Naive B cell (primary cell): ENCODE results near the gene MAP2K7. TPM values are rescaled to one million over a fixed set of nuclear protein-coding genes. Genes with fewer than 3 reads are reported as not detected.

Experiments used
- ATAC-seq, 2 donors: fragments of 150-1000 bp; cut with Tn5 transposase; 2 replicates each; pipeline ENCODE4 v1.10.0; 2021; ENCODE audit warnings: low read depth in 2 of 2, mild to moderate bottlenecking in 2 of 2, moderate library complexity in 2 of 2
- DNase-seq: peaks from one replicate; pipeline ENCODE4 v3.0.0; 2022
- H3K27ac Mint-ChIP-seq, 6 donors: one replicate each; pipeline ENCODE4 v1.8.0; 2020 to 2022; ENCODE audit warnings: mild to moderate bottlenecking in 6 of 6, mixed read lengths in 6 of 6, moderate library complexity in 5 of 6, inconsistent platforms in 2 of 6
- H3K27me3 Mint-ChIP-seq, 3 donors: one replicate each; pipeline ENCODE4 v1.8.0; 2021 to 2022; ENCODE audit warnings: mixed read lengths in 3 of 3, mild to moderate bottlenecking in 1 of 3
- H3K36me3 Mint-ChIP-seq, 2 donors: one replicate each; pipeline ENCODE4 v1.8.0; 2020 to 2022; ENCODE audit warnings: mixed read lengths in 2 of 2, inconsistent platforms in 1 of 2, mild to moderate bottlenecking in 1 of 2
- H3K4me1 Mint-ChIP-seq, 3 donors: one replicate each; pipeline ENCODE4 v1.8.0; 2020 to 2022; ENCODE audit warnings: mixed read lengths in 3 of 3, inconsistent platforms in 1 of 3, mild to moderate bottlenecking in 1 of 3, moderate library complexity in 1 of 3
- H3K4me3 Mint-ChIP-seq, 8 donors: one replicate each; pipeline ENCODE4 v1.8.0; 2020 to 2022; ENCODE audit warnings: mild to moderate bottlenecking in 8 of 8, mixed read lengths in 8 of 8, moderate library complexity in 8 of 8, inconsistent platforms in 2 of 8
- H3K9me3 Mint-ChIP-seq, 7 donors: one replicate each; pipeline ENCODE4 v1.8.0; 2020 to 2022; ENCODE audit warnings: mixed read lengths in 7 of 7, mild to moderate bottlenecking in 5 of 7, inconsistent platforms in 2 of 7, moderate library complexity in 1 of 7
- polyA plus RNA-seq, 6 donors: library from polyadenylated mRNA; unstranded; fragments of 300-500 nt; fragmentation: Illumina TruSeq; gene quantifications; one replicate each; pipeline ENCODE4 v1.2.3, GENCODE V29; 2021; ENCODE audit warnings: low read depth in 6 of 6

The MAP2K7 gene
- polyA plus RNA-seq, 6 donors from 2014 or later, result 0.50 to 5.1 (median 2.9) TPM

DNA sequence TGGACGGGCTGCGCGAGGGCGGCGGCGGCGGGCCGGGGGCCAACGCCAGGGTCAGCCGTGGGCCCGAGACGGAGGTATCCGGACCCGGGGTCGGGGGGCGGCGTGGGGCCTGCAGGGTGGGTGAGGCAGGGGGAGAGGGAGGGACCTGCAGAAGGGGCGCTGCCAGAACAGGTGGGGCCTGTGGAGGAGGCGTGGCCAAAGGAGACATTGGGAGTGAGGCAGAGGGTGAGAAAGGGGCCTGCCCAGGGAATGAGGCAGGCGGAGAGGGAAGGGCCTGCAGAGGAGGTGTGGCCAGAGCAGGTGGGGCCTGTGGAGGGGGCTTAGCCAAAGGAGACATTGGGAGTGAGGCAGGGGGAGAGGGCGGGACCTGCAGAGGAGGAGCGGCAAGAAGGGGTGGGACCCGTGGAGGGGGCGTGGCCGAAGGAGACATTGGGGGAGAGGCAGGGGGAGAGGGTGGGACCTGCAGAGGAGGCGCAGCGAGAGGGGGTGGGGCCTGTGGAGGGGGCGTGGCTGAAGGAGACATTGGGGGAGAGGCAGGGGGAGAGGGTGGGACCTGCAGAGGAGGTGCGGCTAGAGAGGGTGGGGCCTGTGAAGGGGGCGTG is 33.7 kb upstream of the MAP2K7 start:
- Mint-ChIP-seq H3K36me3 (peaks cover 0 to 13% of the 10 kb centered on the region in 2 donors), H3K4me3 (peak overlapping the region; percentile 42 to 87 (median 72)), H3K27me3 (peaks cover 18 to 66% (median 52%) of the 10 kb centered on the region in 3 donors), H3K4me1 (peaks cover 34 to 39% (median 36%) of the 10 kb centered on the region in 3 donors), H3K27ac (no peak overlapping the region), H3K9me3 (peaks cover 0 to 10% (median 6%) of the 10 kb centered on the region in 7 donors)
- DNase-seq (no peak), ATAC-seq (no peak)

DNA sequence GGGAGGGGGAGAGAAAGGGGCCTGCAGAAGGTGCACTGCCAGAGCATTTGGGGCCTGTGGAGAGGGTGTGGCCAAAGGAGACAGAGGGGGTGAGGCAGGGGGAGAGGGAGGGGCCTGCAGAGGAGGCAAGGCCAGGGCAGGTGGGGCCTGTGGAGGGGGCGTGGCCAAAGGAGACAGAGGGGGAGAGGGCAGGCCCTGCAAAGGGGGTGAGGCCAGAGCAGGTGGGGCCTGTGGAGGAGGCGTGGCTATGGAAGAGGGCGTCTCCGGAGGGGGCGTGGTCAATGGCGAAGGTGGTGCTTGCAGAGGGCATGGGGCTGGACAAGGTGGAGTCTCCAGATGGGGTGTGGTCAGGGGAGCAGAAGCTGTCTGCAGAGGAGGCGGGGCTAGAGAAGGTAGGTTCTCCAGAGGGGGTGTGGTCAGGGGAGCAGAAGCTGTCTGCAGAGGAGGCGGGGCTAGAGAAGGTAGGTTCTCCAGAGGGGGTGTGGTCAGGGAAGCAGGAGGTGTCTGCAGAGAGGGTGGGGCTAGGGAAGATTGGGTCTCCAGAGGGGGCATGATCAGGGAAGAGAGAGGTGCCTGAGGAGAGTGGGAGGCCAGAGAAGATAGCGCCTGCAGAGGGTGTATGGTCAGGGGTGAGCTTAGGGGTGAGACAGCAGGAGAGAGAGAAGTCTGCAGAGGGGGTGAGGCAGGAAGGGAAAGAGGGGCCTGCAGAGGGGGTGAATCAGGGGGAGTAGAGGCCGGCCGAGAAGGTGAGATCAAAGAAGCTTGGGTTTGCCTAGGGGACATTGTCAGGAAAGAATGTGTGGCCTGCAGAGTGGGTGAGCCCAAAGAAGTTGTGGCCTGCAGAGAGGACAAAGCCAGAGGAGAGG is 32.9 kb upstream of the MAP2K7 start:
- H3K36me3 Mint-ChIP-seq, result peaks cover 0 to 13% of the 10 kb centered on the region in 2 donors
- H3K9me3 Mint-ChIP-seq, result peaks cover 0 to 10% (median 6%) of the 10 kb centered on the region in 7 donors
- ATAC-seq (no peak), DNase-seq (peak; percentile 26)
- H3K27me3 Mint-ChIP-seq, result peaks cover 15 to 66% (median 44%) of the 10 kb centered on the region in 3 donors
- H3K27ac Mint-ChIP-seq, result peak overlapping the region in 2 of 6 donors; percentile 11 to 92
- H3K4me3 Mint-ChIP-seq, result peak overlapping the region; percentile 15 to 87 (median 72)
- H3K4me1 Mint-ChIP-seq, result peaks cover 30 to 38% (median 33%) of the 10 kb centered on the region in 3 donors

DNA sequence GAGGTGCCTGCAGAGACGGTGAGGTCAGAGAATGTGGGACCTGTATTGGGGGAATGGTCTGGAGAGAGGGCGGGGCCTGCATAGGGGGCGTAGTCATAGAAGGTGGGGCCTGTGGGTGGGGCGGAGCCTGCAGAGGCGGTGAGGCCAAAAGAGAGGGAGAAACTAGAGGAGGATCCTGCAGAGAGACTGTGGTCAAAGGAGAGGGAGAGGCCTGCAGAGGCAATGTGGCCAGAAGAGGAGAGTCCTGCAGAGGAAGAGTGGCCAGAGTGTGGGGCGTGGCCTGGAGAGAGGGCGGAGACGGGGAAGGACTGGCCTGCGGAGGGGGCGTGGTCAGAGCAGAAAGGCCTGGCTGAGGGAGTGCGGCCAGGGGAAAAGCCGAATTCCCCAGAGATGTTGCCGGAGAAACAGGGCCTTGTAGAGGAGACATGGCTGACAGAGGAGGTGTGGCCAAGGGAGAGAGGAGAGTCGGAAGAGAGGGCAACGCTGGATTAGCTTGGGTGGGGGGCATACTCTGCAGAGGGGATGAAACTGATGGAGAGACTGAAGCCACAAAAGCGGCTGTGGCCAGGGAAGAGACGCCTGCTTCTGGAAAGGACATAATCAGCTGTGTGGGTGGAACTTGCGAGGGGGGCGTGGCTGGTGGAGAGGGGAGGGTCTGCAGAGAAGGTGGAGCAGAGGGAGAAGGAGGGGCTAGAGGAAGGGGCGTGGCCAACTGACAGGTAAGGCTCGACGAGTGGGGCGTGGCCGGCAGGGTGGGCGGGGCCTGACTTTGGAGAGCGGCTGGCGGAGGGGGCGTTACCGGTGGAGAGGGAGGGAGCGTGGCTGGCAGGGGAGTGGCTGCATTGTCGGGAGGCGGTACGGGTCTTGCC is 32.0 kb upstream of the MAP2K7 start:
- Mint-ChIP-seq H3K4me3 (peak overlapping the region; percentile 37 to 87 (median 74)), H3K4me1 (peaks cover 30 to 38% (median 33%) of the 10 kb centered on the region in 3 donors), H3K9me3 (peaks cover 0 to 10% (median 6%) of the 10 kb centered on the region in 7 donors), H3K27me3 (peaks cover 21 to 68% (median 50%) of the 10 kb centered on the region in 3 donors), H3K36me3 (peaks cover 0 to 13% of the 10 kb centered on the region in 2 donors), H3K27ac (peak overlapping the region in 3 of 6 donors; percentile 1 to 92 (median 61))
- ATAC-seq (peak in 1 of 2 donors; percentile 0), DNase-seq (peak; percentile 68)

DNA sequence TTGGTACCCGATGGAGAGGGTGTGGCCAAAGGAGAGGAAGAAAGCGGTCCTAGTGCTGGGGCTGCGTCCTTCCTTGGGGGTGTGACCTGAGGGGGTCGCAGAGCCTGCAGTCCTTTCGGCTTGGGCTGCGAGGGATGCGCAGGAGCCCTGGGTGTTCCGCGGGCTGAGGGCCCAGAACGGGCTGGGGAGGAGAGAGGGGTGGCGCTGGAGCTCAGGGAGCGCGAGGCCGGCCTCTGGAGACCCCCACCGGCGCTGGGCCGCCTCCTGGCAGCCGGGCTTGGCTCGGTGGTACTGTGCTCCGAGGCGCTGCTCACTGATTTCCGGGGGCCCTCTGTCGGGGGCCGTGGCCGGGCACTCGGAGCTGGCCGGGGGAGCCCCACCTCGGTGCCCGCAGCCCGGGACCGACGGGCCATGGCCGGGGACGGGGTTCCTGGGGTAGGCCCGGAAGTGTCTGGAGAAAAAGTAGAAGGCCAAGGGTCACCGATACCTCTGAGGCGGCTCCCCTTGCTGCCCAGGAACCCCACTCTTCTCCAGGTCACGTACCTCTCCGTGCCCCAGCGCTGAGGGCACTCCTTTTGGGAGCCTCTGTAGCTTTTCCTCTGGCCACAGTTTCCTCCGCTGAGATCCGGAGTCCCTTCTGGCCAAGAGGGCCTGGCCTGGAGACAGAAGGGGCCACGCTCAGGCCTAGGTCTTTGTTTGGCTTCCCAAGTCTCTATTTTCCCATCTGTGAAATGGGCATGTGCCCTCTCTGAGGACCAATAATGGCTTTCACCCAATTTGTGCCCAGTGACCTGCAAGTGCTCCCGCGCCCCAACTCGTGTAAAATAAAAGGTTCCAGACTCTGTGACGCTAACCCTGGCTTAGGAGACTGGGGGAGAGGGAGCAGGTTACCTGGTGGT is 31.1 kb upstream of the MAP2K7 start:
- H3K4me1 Mint-ChIP-seq, result peaks cover 26 to 38% (median 33%) of the 10 kb centered on the region in 3 donors
- peak overlapping the region in 3 of 6 donors; percentile 42 to 71 (median 49) for H3K27ac Mint-ChIP-seq
- peaks cover 0 to 13% of the 10 kb centered on the region in 2 donors for H3K36me3 Mint-ChIP-seq
- H3K9me3 Mint-ChIP-seq, result peaks cover 0 to 10% (median 6%) of the 10 kb centered on the region in 7 donors
- peak overlapping the region in 7 of 8 donors; percentile 19 to 83 (median 49) for H3K4me3 Mint-ChIP-seq
- H3K27me3 Mint-ChIP-seq, result peaks cover 21 to 65% (median 49%) of the 10 kb centered on the region in 3 donors
- no peak for DNase-seq
- no peak for ATAC-seq

DNA sequence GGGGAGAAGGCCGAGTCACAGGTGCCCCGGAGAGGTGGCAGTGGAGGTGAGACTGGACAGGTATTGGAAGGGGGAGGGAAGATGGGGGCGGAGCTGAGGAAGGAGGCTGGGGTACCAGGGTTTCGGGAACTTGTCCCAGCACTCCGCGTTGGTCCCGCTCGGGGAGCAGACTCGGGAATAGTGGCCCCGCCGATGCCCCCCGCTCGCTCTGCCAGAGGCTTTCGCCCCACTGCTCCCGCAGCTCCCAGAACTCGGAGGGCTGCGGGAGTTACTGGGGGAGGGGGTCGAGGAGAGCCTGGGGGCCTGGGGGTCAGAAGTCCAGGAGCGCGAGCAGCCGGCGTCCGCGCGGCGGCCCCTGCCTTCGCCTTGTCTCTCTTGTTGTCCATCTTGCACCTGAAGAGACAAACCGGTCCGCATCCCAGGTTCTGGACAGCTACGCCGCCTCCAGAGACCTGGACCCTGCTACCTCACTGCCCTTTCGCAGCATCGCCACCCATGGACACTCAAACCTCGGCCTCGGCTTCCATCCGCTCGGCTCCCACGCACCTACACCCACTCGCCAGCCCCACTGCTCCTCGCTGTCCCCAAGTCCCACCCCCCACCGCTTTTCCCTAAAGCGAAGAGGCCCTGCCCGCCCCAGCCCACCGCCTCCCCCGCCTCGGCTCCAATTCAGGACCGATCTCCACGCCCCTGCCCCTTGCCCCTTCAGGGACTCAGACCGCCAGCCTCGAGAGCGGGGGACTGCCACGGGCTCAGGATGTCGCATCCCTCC is 30.2 kb upstream of the MAP2K7 start:
- ATAC-seq, result no peak
- no peak for DNase-seq
- Mint-ChIP-seq H3K27me3 (peaks cover 21 to 64% (median 51%) of the 10 kb centered on the region in 3 donors), H3K4me1 (peaks cover 25 to 38% (median 30%) of the 10 kb centered on the region in 3 donors), H3K4me3 (peak overlapping the region; percentile 43 to 91 (median 70)), H3K27ac (peak overlapping the region in 2 of 6 donors; percentile 49 to 71), H3K36me3 (peaks cover 0 to 13% of the 10 kb centered on the region in 2 donors), H3K9me3 (peaks cover 0 to 10% (median 6%) of the 10 kb centered on the region in 7 donors)

DNA sequence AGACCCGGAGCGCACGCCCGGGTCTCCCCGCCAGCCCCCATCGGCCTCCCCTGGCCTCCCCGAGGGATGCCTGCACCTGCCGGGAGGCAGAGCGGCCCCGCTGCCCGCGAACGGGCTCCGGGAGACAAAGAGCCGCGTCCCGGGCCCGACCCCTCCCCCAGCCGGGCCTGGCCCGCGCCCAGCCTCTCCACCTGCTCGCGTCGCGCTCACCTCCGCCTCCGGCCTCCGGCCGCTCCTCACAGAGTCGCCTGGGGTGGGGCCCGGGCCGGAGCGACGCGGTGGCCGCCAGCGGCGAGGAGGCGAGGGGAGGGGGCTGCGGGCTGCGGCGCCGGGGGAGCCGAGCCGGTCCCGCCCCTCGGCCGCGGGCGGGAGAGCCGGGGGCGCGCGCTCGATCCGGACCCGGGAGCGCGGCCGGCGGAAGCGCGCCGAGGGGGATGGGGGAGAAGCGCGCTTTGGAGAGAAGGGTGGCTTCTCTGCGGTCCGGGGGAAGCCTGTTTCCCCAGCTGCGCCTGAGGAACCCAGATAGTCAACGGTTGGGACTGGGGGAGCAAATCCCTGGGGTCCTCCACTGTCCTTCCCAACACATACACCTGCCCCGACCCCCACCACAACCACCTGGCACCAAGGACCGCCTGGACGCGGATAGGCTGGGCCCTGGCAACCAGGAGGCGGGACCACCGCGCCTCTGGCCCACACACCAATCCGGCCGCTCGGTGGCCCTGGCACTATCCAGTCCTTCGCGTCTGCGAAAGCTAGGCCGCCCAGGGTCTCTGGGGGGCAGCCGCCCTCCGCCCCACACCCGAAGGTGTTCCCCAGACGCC is 29.4 kb upstream of the MAP2K7 start, which contains the start of gene PRR36:
Gene PRR36, minus strand, starts transcription at position 315 of the 821 bp plus-strand sequence. CDS start 701 bp downstream, outside the sequence.
- DNase-seq (no peak), ATAC-seq (no peak)
- Mint-ChIP-seq H3K4me3 (peak within 1 kb of the TSS; percentile 43 to 91 (median 66)), H3K4me1 (peaks cover 22 to 33% (median 25%) of the 10 kb centered on the region in 3 donors), H3K36me3 (peaks cover 0 to 13% of the 10 kb centered on the region in 2 donors), H3K9me3 (peaks cover 0 to 10% (median 6%) of the 10 kb centered on the region in 7 donors), H3K27me3 (peaks cover 21 to 59% (median 51%) of the 10 kb centered on the region in 3 donors), H3K27ac (peak within 1 kb of the TSS in 1 of 6 donors; percentile 49)

DNA sequence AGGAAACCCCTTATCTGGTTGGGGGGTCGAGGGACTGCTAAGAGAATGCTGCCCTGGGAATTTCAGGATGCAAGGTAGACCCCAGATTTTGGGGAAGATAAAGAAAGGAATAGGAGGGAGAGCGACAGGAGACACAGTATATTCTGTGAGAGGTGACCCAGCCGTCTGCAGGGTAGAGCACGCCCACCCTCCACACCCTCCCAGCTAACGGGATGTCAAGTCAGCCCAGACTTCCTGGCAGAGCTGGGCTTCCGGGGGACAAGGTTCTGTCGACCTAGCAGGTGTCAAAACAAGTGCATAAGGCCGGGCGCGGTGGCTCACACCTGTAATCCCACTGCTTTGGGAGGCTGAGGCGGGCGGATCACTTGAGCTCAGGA is 28.8 kb upstream of the MAP2K7 start:
- H3K36me3 Mint-ChIP-seq, result peaks cover 0 to 13% of the 10 kb centered on the region in 2 donors
- no peak for ATAC-seq
- H3K9me3 Mint-ChIP-seq, result peaks cover 0 to 10% (median 6%) of the 10 kb centered on the region in 7 donors
- H3K4me3 Mint-ChIP-seq, result peak overlapping the region in 5 of 8 donors; percentile 12 to 73 (median 57)
- no peak overlapping the region for H3K27ac Mint-ChIP-seq
- peaks cover 20 to 33% (median 25%) of the 10 kb centered on the region in 3 donors for H3K4me1 Mint-ChIP-seq
- DNase-seq, result no peak
- H3K27me3 Mint-ChIP-seq, result peaks cover 21 to 63% (median 50%) of the 10 kb centered on the region in 3 donors

DNA sequence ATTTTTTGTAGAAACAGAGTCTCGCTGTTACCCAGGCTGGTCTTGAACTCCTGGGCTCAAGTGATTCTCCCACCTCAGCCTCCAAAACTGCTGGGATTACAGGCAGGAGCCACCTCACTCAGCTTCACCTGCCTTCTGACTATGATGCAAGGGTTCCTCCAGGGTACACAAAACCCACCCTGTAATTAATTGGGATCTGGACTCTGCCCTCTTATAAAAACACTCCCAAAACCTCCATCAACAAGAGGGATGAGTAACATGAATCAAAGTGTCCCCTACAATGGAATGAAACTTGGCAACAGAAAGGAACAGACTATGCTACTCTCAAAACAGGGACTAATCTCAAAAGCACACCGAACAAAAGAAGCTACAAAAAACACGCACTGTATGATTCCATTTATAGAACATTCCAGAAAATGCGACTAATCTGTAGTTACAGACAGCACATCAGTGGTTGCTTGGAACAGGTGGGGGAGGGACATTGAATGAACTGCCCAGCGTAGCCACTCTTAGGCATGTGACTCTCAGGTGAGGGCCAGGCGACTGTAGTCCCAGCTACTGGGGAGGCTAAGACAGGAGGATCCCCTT is 26.3 kb upstream of the MAP2K7 start:
- Mint-ChIP-seq H3K36me3 (no peaks in the 10 kb centered on the region), H3K27ac (peak overlapping the region in 1 of 6 donors; percentile 1), H3K9me3 (peaks cover 0 to 6% (median 0%) of the 10 kb centered on the region in 7 donors), H3K4me3 (no peak overlapping the region), H3K27me3 (peaks cover 9 to 49% (median 26%) of the 10 kb centered on the region in 3 donors), H3K4me1 (peaks cover 0 to 11% (median 10%) of the 10 kb centered on the region in 3 donors)
- DNase-seq (no peak), ATAC-seq (no peak)

DNA sequence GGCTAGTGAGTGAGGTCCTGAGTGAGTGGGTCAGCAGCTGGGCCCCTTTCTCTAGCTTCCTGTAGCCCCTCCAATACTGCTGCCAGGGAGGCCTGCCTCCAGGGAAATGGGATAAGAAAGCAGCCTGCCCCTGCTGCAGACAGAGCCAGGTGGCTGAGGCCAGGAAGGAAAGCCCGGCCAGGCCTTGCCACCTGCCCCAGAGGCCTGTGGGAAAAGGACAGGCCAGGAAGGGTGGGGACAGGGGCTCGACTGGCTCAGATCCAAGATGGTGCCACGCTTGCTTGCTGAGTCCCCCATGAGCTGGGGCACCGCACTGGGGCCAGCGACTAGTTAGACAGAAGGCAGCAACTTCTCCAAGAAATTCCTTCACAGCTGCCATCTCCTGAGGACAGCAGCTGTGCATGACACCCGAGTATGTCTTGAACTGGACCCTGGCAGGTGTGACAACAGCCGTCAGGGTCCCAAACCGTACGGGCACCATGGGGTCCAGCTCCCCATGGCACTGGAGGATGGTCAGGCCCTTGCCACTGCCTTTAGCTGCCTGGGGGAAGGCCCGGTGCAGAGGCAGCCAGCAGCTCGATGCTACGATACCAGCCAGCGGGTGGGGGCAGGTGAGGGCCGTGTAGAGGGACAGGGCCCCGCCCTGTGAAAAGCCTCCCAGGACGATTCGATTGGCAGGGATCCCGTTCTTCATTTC is 24.4 kb upstream of the MAP2K7 start:
- Mint-ChIP-seq H3K4me3 (no peak overlapping the region), H3K27me3 (peaks cover 9 to 35% (median 14%) of the 10 kb centered on the region in 3 donors)

DNA sequence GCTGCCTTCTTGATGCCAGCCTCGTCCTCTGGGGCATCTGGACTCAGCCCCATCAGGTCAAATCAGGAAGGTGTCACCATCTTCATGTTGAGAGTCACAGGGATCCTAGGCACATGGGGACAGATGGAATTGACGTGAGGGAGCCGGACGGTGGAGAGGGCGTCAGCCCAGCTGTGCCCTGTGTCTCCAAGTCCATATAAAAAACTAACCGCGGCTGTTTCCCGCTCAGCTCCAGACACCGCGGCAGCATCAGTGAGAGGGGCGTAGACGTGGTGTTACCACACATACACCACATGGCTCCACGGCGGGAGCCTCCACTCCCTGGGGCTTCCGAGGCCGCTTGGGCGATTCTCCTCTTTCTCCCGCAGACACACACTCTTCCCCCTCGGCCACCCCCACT is 23.8 kb upstream of the MAP2K7 start:
- Mint-ChIP-seq H3K4me3 (no peak overlapping the region), H3K27ac (peak overlapping the region in 1 of 6 donors; percentile 24), H3K9me3 (peaks cover 0 to 6% (median 0%) of the 10 kb centered on the region in 7 donors), H3K4me1 (peaks cover 0 to 4% (median 0%) of the 10 kb centered on the region in 3 donors), H3K27me3 (peaks cover 9 to 30% (median 14%) of the 10 kb centered on the region in 3 donors), H3K36me3 (no peaks in the 10 kb centered on the region)
- no peak for DNase-seq
- no peak for ATAC-seq

More for the DNA sequence above, 24.4 kb upstream of the MAP2K7 start:
- DNase-seq (no peak), ATAC-seq (no peak)
- no peak overlapping the region for H3K27ac Mint-ChIP-seq
- peaks cover 0 to 6% (median 0%) of the 10 kb centered on the region in 7 donors for H3K9me3 Mint-ChIP-seq
- H3K36me3 Mint-ChIP-seq, result no peaks in the 10 kb centered on the region
- H3K4me1 Mint-ChIP-seq, result peaks cover 0 to 3% (median 3%) of the 10 kb centered on the region in 3 donors
